Activated gamma-delta T cell treated with anti-CD3 and anti-CD28 coated beads, Interleukin-2, amount 50 U/mL, for 16 hours (primary cell): ENCODE measurements around the gene C11orf54.
"Not testable (repeated sequence)": the region's sequence is repeated elsewhere in the genome, so short reads cannot be mapped to it uniquely, and the experiment has no call there.

Experiments
- DNase-seq: peaks from one replicate; pipeline ENCODE4 v3.0.0-alpha.2; 2020; ENCODE audit warnings: low read depth

The C11orf54 gene

DNA sequence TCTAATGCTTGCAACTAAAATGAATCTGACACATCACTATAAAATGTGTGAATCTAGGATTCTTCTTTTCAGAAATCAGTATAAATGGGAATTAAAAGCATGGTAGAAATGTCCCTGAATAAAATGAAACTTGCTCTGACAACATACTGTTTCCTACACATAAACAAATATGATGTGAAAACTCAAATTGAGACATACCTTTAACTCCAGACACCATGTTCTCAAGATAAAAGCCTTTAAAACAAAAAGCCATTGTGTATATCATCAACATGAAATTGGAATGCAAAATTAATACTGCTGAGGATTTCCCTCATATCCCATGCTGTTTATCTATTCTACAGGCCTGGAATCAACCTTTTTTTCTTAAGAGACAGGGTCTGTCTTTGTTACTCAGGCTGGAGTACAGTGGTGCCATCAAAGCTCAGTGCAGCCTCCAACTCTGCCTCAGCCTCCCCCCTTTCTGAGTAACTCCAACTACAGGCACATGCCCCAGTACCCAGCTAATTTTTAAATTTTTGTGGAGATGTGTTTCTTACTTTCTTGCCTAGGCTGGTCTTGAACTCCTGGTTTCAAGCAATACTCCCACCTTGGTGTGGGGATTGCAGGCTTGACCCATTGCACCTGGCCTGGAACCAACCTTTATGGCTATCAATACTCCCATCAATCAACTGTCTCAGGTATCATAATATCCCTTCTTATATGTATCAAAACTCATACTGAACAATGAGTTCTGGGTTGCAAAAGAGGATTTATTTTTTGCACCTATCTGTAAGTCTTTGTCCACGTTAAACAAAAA, 6.8 kb upstream of the C11orf54 start:
- no peak for DNase-seq

DNA sequence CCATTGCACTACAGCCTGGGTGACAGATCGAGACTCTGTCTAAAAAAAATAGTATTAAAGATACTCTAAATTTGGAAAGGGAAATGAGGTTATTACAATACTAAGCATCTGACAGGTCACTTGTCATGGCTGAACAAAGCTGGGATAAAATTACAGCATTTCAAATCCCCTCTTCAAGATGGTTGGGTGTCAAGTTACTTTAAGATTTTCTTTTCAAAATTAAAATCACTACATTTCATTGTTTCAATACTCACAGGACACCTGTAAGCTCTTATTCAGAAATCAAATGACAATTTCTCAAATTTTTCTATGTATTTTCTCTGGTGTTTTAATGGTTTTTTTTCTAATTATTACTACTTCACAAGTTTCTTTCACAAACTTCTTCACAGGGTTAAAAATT, 5.8 kb upstream of the C11orf54 start:
- no peak for DNase-seq

DNA sequence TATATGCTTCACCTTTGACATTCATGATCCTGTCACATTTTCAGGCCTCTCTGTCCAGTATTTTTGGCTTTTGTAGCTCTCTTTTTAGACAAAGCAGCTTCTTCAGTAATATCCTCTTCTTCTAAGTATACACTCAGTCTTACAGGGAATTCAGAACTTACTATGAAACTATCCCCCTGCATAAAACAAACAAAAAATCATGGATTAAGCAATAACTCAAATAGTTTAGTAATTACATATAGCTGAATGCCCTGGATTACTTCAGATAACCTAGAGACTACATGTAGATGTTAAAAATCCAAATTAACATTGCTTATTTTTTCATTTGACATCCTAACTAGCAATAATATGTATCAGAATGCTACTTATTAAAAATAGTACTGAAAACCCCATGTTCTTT, 5.3 kb upstream of the C11orf54 start:
- no peak for DNase-seq

DNA sequence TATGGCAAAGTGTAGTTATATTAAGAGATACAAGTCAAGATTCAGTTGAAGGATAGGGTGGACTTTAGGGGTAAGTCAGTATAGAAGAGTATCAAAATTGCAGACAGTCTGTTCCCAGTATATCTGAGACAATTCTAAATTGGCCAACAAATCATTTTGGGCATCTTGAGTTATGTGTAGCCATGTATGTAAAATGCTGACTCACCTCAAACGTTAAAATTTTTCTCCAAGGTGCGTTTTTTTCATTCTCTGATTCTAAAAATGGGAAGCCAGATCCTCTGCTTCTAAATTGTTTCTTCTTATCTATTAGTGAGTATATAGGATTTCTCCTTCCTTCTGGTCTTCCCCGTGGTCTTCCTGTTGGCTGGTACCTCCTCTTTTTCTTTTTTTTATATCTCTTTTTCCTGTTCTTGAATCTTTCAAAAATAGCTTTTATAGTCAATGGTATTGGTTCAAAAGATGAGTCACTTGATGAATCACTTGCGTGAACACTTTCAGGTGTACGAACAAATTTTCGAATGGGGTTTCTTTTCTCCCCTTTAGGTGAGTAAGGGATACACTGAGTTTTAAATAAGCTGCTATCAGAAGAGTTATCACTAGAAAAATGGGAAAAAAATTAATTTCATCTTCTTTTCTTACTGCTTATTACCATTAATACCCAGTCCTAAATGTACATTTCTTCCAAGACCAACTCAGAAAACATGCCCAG, 3.4 kb upstream of the C11orf54 start:
- DNase-seq: no peak

DNA sequence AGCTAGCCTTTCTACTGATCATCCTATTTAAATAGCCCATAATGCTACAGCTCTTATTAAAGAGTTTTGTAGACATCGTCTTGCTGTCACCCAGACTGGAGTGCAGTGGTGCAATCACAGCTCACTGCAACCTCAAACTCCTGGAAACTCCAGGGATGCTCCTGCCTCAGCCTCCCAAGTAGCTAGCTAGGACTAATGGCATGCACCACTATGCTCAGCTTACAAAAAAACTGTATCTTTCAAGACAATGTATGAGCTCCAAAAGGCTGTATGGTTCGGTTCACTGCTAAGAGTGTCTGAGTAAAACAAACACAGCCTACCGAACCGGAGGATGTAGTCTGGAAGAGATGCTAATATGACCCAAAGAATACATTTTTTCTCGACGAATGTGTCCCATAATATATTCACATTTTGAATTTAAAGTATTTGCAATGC, 2.8 kb upstream of the C11orf54 start:
- DNase-seq: no peak

DNA sequence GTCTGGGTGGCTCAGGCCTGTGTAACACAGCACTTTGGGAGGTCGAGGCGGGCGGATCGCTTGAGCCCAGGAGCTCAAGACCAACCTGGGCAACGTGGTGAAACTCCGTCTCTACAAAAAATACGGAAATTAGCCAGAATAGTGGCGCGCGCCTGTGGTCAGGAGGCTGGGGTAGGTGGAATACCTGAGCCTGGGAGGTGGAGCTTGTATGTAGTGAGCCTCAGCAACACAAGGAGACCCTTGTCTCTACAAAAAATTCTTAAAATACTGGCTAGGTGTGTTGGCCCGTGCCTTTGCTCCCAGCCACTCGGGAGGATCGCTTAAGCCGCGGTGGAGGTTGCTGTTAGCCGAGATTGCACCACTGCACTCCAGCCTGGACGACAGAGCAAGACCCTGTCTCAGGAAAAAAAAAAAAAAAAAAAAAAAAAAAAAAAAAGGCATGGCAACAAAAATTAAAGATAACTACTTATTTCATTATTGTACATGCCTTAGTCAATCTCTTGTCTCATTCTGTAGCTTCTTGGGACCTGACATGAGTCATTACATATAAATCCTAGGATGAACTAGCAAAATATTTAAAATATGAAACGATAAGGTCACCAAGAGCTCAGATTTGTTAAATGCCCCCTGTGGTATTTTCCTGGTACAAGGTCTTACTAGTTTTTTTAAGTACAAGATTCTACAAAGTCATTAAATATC, 1.3 kb upstream of the C11orf54 start:
- DNase-seq: no peak

DNA sequence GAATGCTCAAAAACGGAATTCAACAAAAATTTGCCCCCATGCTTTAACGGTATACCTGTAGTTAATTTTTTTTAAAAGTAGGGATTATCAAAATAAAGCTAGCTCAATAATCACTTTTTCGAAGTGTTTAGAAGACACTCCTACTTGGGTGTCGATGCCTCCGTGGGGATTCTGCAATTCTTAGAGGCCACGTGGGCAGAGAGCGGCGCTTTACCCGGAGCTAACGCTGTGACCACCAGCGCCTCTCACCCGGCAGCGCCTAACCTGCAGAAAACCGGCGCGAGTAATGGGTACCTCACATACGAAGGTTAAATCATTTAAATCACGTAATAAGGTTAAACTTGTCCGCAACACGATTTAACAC, 760 bp upstream of the C11orf54 start:
- peak; percentile 45 for DNase-seq

DNA sequence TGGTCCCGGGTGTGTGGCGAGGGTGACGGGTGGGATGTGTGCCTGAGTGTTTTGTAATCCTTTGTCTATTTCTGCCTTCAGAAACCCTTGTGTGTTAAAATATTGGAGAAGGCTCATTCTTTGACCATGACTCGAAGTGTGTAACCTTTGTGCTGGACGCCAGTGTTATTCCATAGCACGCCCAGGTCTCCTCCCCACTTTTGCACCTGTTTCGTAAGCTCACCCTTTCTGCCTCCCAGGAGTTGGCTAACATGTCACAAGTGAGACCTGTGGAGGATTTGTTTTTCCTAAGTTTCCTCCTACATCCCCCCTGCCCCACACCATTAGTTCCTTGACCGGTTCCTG, 382 bp downstream of the C11orf54 start:
- DNase-seq: no peak

DNA sequence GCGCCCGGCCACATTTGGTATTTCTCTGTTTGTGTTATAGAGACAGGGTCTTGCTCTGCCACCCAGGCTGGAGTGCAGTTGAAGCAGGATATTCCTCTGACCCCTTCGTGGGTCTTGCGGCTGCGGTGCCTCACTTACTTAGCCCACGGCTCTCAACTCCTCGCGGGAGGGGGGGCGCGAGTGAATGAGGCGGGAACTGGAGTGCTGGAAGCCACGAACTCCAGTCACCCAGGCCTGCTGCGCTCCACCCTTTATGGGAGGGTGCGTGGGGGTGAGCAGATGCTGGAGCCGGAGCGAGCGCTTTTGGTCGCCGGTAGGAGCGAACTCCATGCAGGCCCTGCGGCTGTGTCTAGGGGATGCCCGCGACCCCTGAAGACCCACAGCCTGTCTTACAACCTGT, 1.8 kb downstream of the C11orf54 start:
- DNase-seq: no peak

DNA sequence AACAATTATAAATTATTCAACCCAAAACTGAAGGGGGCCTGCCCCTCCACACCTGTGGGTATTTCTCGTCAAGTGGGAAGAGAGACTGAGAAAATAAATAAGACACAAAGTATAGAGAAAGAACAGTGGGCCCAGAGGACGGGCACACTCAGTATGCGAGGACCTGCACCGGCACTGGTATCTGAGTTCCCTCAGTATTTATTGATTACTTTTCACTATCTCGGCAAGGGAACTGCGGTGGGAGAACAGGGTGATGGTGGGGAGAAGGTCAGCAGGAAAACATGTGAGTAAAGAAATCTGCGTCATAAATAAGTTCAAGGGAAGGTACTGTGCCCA, 3.2 kb downstream of the C11orf54 start:
- DNase-seq: no peak

DNA sequence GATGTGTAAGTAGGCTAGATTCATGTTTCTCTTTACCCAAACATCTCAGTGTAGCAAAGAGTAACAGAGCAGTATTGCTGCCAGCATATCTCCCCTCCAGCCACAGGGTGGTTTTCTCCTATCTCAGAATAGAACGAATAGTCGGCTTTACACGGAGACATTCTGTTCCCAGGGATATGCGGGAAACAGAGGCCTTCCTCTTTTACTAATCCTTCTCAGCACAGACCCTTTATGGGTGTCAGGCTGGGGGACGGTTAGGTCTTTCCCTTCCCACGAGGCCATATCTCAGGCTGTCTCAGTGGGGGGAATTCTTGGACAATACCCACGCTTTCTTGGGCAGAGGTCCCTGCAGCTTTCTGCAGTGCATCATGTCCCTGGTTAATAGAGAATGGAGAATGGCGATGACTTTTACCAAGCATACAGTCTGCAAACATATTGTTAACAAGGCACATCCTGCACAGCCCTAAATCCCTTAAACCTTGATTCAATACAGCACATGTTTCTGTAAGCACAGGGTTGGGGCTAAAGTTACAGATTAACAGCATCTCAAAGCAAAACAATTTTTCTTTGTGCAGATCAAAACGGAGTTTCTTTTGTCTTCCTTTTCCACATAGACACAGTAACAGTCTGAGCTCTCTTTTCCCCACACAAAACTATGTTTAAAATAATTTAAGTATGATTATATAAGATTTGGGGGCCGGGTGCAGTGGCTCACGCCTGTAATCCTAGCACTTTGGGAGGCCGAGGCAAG, 3.7 kb downstream of the C11orf54 start:
- DNase-seq: not testable (repeated sequence)

DNA sequence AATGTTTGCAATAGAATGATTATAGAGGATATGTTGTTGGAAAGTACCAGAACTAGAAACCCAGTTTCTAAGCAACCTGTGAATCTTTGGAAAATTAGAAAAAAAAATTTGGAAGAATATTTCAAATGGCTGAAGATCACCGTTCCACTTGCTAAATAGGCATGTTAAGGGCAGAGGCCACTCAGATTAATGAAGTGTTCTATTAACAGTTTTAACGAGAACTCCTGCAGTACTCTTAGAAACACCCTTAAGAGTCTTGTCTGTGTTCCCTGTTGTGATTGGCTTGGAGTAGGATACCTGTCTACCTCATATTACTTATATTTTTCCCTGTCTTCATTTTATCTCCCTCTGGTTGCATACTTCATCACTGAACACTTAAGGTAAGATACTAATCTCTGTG, 4.6 kb downstream of the C11orf54 start:
- DNase-seq: no peak

DNA sequence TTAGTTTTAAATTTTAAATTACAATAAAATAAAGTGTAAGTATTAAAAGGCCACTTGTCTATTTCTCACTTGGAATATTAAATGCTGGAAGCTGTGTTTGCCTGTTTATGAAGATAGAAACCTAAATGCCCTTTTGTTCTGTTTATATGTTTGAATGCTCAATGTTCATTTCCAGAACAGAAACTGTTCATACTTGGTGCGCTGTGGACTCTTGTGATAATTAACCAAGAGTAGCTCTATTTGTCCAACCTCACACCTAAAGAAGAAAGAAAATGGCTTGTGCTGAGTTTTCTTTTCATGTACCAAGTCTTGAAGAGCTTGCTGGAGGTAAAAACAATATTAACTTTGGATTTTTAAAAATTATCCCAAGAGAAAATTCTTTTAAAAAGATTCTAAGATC, 5.7 kb downstream of the C11orf54 start:
- no peak for DNase-seq

DNA sequence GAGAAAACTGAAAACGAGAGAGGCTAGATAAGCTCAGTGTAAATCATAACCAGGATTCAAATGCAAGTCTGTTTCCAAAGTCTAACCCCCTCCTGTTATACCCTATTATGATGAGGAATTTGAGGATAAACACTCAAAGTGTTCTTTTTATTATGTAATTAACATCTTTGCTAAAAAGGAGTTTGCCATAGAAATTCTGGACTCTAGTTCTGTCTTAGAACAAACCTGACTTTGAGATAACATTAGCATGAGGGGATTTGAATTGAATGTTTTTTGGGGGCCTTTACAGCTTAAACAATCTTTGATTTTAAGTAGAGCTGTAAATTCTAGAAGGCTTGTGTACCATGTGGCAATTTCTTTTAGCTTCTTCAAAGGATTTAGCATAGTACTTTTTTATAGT, 9.5 kb downstream of the C11orf54 start:
- no peak for DNase-seq

DNA sequence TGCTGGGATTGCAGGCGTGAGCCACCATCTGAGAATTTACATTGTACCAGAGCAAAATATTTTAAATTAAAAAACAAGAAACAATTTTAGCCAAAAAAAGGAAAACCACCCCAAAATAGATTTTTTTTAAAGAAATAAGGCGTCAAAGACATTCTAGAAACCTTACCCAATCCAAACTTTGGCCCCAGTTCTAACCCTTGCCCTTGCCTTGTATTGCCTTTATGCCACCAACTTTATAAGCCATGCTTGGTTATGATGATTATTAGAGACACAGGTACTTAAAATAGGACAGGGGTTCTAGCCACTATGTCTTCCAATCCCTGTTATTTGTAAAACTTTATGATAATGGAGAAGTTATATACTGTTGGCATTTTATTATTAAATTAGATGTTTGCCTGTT, 11.8 kb downstream of the C11orf54 start:
- no peak for DNase-seq

DNA sequence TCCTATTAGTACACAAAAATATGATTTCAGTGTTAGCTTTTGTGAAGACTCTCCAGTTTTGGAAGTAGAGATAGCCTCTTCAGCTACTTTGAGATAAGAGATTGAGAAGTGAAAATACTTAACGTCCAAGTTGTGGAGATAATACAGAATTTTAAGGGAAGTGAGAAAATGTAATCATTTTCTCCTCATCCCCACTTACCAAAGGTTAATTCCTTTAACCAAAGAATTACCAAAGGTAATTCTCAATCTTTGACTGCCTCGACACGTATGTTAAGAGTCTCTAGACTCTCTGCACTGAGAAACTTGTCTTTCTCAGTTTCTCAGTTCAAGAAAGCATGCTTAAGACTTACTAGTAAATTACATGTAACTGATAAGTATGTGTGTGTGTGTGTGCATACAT, 15.3 kb downstream of the C11orf54 start:
- DNase-seq: no peak

DNA sequence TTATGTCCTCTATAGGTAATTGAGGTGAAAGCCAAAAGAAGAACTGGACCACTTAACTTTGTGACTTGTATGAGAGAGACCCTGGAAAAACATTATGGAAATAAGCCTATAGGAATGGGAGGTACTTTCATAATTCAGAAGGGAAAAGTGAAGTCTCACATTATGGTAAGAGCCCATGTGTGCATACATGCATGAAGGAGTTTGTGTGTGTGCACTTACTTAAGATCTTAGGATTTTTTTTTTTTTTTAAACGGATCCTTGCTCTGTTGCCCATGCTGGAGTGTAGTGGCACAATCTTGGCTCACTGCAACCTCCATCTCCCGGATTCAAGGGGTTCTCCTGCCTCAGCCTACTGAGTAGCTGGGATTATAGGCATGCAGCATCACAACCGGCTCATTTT, 15.8 kb downstream of the C11orf54 start:
- no peak for DNase-seq

DNA sequence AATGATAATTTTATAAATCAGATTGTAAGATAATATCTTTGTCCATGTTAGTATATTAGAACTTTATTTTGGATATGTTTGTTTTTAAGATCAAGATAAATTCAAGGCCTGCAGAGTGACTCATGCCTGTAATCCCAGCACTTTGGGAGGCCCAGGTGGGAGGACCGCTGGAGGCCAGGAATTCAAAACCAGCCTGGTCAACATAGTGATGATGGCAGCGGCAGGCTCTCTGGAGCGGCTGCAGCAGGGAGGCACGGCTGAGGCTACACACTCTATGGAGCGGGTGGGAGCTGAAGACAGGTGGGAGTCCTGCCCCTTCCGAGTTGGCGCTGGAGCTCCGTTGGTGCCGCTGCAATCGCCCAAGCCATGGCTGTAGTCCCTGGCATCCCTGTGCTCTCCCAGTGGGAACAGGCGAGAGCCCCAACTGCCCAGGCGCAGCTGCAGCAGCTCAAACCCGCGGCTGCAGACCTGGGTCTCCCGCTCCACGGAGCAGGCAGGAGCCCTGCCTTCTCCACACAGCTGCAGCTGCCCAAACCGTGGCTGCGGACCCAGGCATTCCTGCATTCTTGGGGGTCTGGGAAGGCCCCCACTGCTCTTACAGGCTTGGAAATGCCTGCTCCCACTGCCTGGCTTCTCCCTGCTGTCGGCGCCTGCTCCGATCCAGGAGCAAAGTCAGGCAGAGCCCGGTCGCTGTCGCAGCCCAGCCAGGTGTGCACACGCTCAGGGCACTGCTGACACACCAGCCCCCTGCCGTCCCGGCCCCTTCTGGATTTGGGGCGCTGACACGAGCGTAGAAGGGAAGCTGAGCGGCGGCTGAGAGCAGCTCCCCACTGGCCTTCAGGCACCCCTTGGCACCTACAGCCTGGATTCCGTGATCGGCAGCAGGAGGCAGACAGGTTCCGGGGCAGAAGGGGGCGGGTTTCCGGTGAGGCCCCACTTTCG, 16.7 kb downstream of the C11orf54 start:
- no peak for DNase-seq

DNA sequence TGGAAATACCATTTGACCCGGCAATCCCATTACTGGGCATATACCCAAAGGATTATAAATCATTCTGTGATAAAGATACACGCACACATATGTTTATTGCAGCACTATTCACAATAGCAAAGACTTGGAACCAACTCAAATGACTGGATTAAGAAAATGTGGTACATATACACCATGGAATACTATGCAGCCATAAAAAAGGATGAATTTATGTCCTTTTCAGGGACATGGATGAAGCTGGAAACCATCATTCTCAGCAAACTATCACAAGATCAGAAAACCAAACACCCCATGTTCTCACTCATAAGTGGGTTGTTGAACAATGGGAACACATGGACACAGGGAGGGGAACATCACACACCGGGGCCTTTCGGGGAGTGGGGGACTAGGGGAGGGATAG, 17.7 kb downstream of the C11orf54 start:
- not testable (repeated sequence) for DNase-seq

DNA sequence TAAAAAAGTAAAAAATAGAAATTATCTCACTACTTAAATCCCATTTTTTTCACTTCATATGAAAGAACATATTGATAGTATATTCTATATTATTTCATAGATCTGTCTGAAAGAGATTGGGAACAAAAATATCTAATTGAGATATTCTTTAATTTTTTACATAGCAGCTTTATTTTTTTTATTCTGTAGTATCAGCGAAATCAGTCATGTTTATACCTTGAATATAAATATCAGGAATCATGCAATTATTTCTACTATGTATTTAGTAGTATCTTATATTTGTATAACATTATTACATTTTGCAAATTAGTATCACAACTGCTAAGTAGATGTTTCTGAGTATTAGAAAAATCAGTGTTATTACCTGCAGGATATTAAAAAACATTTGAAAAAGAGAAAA, 20.4 kb downstream of the C11orf54 start:
- DNase-seq: no peak

DNA sequence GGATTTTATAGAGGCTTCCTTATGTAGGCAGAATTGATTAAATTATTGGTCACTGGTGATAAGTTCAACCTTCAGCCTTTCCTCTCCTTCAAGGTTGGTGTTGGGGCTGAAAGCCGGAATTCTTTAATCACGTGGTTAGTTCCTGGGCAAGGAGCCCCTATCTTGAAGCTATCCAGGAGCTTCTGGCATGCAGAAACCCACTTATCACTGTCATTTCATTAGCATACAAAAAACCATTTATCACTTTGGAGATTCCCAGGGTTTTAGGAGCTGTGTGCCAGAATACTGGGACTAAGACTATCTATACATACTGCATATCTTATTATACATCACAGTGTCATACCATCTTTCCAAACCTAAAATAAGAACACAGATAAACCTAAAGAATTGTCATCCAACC, 24.1 kb downstream of the C11orf54 start:
- DNase-seq: no peak

DNA sequence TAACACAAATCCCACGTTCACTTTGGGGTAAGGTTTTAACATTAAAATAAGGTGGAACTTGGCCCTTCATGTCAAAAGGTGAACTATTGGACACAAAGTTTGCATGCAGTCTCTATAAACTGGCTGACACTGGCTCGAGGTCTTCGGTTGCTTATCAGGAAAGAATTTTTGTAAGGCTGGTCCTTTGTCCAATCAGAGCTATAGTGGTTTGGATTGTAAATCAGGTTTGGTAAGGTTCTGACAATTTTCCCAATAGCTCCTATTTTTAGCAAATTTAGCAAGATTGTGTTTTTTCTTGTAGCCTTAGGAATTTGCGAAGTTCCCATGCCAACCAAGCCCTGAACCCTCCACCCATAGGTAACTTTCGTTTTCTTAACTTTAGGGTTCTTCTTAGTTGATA, 25.0 kb downstream of the C11orf54 start:
- no peak for DNase-seq
